HG03575 (cell line): Measurements from ENCODE around the gene KCNE5.
"Not testable (repeated sequence)": the region's sequence is repeated elsewhere in the genome, so short reads cannot be mapped to it uniquely, and the experiment has no call there.

Experiments
- ATAC-seq: cut with Tn5 transposase; IDR thresholded peaks from one replicate; pipeline ENCODE4 v1.9.1; 2021; ENCODE audit not compliant: unreplicated experiment, insufficient number of reproducible peaks, low FRiP score; ENCODE audit errors: extremely low read depth

The KCNE5 gene

DNA sequence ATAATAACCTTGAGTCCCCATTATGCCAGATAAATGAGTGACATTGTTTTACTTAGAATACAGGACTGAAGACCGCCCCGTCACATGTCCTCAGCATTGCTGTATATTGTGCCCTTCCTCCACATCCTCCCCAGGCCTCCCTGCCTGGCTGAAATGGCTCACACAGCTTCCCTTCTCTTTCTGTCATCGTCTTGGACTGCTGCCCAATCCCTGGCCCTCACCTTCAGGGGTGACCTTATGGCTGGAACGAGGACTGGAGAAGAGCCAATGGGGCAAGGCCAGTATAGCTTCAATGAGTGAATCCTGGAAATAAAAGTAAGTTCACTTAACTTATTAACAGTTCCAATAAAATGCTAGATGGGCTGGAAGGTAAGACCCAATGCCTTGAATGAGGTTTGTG lies 2.7 kb downstream of the KCNE5 start:
- no peak for ATAC-seq

DNA sequence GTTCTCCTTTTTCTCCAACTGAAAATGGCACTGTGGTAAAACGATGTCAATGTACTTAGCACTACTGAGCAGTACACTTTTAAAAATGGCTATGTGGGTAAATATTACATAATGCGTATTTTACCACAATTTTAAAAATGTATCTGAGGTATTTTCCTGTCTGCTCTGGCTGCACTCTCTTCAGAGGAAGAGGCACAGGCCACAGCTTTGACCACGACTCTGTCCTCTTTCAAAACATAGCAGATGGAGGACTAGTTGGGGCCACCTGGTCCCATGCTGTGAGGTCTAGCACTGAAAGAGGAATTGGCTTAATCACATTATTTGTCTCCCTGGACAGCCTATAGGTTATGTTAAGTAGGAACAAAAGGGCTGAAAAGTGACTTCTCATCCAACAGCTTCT lies 5.2 kb downstream of the KCNE5 start:
- no peak for ATAC-seq

DNA sequence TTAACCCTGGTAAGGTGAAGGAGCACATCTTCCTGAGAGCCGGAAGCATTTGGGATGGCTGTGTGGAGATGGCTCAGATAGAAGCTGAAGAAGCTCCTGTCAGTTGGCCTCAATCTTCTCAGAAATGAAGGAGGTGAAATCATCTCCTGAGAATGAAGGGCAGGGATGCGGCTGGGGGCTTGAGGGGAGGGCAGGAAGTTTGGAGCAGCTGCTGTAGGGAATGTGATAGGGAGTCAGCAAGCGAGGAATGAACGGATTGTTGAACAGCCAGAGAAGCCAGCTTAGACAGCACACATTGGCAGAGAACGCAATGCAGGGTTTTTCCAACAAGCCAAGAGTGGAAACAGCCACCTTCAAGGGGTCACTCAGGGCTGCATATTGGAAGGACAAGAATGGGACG lies 10.0 kb downstream of the KCNE5 start:
- ATAC-seq = no peak

DNA sequence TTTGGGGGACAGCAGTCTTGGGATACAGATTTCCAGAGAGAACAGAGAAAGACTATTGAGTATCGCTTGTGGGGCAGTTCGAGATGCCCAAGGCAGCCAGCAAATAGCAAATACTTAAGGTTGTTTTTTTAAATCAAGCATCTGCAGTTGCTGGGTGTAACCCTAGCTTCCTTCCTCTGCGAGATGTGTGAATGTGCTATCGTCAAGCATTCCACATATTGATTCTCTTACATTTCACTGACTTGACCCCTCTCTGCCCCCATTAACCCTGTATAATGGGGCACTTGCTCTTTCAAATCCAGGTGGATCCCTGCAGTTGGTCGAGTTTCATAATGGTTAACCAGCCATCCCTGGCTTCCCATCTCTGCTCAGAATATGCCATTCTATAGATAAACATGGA lies 23.5 kb downstream of the KCNE5 start:
- no peak for ATAC-seq

DNA sequence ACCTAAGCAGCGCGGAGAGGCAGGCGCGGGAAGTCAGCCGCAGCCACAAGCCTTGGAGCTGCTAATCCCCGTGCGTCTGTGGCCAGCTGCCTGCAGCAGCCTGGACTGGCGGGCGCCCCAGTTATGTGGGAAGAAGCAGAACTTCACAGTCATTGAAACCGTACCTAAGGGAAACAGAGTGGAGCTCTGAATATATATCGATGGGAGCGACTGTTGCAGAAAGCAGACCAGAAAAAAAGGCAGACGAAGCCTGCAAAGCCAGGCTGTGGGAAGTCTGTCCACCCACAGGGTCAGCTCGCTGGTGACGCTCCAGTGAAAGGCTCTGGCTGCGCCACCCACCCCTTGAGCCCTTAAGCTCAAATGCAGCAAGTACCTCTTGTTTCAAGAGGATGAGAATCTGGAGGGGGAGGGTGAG lies 24.7 kb downstream of the KCNE5 start:
- no peak for ATAC-seq

DNA sequence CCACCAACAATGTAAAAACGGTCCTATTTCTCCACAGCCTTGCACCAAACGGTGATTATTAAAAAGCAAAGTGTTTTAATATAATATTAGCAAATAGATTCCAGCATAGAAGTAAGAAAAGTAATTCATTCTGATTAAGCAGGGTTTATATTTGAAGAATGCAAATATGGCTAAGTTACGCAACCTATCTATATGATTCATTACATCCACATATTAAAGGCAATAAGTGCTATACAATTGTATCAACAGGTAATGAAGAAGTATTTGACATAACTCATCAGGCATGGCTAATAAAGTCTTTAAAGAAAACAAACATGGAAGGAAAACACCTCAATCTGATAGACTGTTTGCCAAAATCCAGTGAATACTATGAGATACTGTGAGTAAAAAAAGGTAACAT lies 29.0 kb downstream of the KCNE5 start:
- no peak for ATAC-seq

DNA sequence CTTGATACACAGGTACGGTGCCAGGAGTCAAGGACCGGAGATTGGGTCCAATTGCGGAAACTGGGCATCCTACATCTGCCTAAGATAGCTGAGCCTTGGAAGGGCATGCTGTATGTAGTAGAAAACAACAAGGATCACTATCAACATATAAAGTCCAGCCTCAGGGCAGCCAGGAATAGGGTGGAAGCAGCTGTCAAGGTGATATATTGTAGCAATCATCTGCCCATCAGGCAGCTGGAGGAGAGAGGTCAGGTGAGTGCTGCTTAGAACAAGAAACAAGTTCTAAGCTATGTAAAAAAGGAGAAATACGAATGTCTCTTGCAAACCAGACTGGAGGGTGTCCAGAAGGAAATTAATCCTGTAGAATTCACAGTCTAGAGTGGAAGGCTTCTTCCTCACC lies 34.8 kb downstream of the KCNE5 start:
- ATAC-seq = no peak

DNA sequence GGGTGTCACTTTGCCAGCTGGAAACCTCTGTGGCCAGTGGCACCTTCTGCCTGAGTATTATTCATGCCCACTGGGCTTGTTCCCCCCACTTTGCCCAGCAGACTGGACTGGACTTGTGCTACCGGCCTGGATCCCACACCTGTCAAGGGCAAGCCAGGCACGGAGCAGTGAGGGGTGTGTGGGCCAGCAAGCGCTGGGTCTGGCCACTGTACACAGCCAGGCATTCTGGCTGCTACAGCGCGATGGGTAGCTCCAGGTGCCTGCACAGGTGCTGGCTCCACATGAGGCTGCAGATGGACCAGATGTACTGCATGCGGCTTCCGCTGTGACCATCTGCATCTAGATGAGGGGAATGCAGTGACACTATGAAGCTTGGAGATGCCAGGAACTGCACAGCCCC lies 39.5 kb downstream of the KCNE5 start:
- no peak for ATAC-seq

DNA sequence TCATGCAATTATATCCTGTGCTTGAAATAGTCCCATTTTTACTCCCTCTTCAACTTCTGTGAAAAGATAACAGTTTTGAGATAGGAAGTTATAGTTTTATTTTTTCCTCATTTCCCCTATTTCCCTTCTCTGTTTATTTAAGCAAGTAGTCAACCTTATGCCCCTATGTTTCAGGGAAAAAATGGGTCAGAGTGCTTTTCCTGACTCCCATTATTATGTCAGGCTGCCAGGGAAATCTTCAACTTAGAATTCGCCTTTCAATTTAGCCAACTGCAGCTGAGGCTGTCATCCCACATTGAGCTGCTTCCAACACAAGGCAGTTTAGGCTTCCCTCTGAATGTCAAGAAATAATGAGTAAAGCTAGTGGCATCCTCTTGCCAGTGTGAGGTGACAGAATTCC lies 46.1 kb downstream of the KCNE5 start:
- ATAC-seq = no peak

DNA sequence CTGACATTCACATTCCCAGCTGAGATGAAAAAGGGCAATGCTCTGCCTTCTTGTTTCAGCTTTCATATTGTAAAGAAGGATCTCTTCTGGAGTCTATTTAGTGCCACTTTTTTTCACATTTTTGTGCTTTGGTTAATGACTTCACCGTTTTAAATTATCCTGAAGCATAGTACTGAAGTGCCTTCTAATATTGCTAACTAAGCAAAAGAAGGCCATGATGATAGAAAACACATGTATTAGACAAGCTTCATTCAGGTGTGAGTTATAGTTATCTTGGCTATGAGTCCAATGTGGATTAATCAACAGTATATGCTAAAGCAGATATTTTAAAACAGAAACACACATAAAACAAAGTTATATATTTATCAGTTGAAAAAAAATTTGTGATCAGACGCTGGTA lies 47.9 kb downstream of the KCNE5 start:
- no peak for ATAC-seq

DNA sequence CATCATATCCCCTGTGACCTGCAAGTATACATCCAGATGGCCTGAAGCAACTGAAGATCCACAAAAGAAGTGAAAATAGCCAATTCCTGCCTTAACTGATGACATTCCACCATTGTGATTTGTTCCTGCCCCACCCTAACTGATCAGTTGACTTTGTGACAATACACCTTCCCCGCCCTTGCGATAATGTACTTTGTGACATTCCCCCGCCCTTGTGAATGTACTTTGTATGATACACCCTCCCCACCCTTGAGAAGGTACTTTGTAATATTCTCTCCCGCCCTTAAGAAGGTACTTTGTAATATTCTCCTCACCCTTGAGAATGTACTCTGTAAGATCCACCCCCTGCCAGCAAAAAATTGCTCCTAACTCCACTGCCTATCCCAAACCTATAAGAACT lies 48.9 kb downstream of the KCNE5 start:
- not testable (repeated sequence) for ATAC-seq
